GM21528 (cell line): ENCODE results near the gene FAT1.

ENCODE experiments used
- ATAC-seq: cut with Tn5 transposase; IDR thresholded peaks from one replicate; pipeline ENCODE4 v1.9.1; 2021; ENCODE audit warnings: mild to moderate bottlenecking, moderate library complexity; ENCODE audit not compliant: unreplicated experiment, low FRiP score

The FAT1 gene

DNA sequence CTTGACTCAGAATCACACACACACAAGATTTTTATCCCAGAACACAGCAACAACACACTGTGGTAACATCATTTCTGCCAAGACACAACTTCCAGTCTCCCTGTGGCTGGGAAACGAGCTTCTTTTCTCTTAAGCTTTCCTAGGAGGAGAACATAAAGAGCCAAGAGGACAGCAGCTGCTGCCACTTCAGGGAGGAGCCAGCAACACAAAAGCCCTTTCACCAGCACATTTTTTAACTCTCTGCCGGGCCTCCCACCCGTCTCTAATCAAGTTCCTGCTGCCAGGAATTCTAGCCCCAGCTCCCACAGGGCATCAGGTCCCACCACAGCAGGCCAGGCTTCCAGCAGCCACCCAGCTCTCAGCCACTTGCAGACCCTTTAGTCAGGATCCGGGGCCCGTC, 22.4 kb downstream of the FAT1 start:
- ATAC-seq = no peak

- ATAC-seq = no peak
These were observed 22.9 kb downstream of the FAT1 start for GRCh38 chr4:186700746-186701145.

DNA sequence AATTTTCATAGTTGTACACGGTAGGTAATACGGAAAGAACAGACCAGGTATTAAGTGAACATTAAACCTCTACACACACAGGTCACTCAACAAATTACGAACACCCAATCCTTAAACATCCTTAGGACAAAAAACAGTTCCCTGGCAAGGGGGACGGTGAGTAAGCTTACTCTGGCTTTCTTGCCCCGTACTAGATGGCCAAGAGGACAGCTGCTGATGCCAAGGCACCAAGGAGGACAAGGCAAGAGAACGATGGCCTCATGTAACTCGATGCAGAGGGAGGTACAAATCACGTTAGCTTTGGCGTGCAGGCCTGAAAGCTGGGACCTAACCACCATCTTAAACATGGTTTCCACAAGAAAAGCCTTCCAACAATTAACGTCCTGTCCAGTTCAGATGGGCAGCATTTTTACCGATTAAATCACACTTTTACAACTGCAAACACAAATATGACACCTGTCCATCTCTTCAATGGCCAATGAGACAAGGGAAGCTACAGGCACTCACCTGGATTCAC, 23.7 kb downstream of the FAT1 start:
- ATAC-seq = no peak

- ATAC-seq = no peak
These were observed 24.4 kb downstream of the FAT1 start for GRCh38 chr4:186699298-186699697.

DNA sequence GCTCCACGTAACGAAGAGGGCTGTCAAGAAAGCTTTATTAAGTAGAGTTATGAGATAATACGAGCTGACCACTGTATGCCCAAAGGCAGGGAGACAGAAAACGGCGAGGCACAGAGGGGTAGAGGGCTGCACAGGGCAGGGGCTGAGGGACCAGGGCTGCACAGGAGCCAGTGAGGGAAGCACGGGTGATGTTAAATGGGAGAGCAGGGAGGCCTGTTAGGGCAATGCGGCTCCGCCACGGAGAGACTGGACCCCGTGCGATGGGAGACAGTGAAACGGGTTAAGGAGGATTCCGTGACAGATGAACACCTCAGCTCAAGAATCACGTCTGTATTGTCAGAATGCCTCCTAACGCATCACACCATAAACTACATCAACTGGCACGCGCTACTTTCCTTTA, 25.1 kb downstream of the FAT1 start:
- no peak for ATAC-seq

- ATAC-seq = no peak
These were observed 25.6 kb downstream of the FAT1 start for GRCh38 chr4:186698028-186698427.

DNA sequence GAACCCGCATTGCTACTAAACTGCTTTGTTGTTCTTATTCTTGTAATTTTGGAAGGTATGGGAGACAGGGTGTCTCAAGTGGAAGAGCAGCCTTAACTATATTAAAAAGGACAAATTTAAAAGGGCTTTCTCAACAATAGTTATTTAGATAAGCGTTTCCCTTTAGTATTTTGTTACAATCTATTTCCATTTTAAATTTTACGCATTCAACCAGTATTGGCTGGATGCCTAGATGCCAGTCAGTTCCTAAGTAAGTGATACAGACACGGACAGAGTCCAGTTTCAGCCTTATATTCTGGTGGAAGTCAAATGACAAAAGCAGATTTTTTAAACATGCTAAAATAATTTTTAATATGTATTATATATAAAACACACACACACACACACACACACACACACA, 28.3 kb downstream of the FAT1 start:
- ATAC-seq = no peak

DNA sequence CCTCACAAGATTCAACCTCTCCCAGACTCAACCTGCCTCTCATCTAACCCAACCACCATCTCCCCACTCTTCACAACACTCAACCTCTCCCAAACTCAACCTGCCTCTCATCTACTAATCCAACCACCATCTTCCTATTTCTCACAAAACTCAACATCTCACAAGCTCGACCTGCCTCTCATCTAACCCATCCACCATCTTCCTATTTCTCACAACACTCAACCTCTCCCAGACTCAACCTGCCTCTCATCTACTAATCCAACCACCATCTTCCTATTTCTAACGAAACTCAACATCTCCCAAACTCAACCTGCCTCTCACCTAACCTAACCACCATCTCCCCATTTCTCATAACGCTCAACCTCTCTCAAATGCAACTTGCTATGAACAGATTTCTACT, 29.8 kb downstream of the FAT1 start:
- no peak for ATAC-seq

GRCh38 chr4:186693159-186693815, 30.4 kb downstream of the FAT1 start:
- no peak for ATAC-seq

GRCh38 chr4:186691396-186691795, 32.3 kb downstream of the FAT1 start:
- no peak for ATAC-seq

- ATAC-seq = no peak
These were observed 34.2 kb downstream of the FAT1 start for GRCh38 chr4:186689476-186689875.

DNA sequence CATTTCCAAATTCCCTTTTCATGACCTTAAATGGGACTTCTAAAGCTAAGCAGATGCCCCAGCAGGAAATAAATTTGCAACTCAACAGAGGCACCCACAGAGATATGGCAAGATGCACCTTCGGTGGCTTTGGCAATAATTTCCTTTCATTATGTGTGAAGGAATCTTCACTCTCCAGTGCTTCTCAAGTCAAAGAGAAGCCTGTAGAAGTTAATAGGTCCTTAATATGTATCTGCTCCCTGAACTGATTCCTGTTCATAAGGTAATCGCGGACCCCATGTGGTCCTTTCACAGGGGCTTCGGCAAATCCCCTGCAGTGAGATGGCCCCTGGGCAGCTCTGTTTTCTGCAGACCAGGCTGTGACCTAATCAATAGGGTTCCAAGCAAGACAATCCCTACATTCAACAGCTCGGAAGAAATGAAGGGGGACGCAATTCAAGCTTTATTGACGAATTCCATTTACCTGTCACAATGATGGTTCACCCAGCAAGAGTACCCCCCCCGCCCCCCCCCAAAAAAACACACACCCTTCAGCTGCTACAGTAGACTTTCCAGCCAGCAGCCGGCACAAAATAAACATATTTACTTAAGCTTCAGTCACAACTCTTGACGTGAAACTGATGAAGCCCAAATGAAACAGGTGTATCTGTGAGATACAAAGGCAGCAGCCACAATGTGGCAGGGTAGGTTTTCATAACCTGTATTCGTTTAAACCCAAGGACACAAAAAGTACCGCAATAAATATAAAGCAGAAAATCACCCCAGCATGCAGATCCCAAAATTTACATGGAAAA, 35.3 kb downstream of the FAT1 start:
- no peak for ATAC-seq

GRCh38 chr4:186687265-186687664, 36.4 kb downstream of the FAT1 start:
- ATAC-seq = no peak

- ATAC-seq = no peak
These were observed 37.9 kb downstream of the FAT1 start for GRCh38 chr4:186685767-186686183.

DNA sequence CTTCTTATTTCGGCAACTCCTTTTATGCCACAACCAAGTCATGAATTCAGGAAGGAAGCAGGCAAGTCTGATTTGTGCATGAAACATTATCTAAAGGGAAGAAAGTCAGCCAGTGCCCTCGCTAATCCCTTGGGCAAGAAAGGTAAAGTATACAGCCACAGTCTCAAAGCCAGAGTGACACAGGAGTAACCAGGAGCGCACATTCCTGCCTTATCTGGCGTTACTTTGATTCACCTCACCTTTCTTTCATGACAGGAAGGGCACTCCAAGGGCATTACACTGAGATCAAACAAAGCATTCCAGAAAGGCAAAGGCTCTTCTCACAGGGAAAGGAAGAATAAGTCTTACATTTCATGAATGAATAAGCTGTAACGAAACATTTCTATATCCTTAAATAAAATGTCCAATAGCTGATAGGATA, 38.8 kb downstream of the FAT1 start:
- ATAC-seq = no peak

DNA sequence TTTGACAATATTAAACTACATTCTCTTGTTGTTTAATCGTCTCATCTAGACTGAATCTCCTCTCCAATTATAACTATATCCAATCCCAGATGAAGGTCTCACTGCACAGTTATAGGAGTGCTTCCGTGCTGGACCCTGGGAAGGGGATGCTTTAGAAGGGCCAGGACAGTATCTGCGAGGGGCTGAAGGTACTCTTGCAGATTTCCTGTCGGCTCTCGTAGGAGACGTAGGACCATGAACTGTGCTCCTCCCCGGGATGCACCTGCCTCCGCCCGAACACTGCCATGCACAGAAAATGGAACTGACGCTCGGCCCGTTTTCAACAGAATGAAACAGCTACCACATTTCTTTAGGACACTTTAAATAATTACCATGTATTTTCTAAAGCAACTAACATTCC, 39.4 kb downstream of the FAT1 start:
- no peak for ATAC-seq

DNA sequence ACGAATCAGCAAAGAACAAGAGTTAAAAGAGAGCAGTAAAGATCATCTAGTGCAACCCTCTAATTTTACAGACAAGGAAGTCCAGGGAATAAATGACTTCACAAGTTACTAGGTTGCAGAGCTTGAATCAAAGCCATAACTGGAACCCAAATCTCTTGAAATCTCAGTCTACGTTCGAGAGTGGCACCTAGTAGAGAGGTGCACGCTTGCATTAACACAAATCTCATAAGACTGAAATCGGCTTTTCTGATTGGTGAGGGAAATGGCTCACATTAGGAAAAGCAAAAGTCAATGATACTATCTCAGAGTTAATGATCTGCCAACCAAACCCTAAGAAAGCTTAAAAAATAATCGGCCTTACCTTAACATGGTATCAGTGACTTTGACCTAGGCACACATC, 43.0 kb downstream of the FAT1 start:
- no peak for ATAC-seq

DNA sequence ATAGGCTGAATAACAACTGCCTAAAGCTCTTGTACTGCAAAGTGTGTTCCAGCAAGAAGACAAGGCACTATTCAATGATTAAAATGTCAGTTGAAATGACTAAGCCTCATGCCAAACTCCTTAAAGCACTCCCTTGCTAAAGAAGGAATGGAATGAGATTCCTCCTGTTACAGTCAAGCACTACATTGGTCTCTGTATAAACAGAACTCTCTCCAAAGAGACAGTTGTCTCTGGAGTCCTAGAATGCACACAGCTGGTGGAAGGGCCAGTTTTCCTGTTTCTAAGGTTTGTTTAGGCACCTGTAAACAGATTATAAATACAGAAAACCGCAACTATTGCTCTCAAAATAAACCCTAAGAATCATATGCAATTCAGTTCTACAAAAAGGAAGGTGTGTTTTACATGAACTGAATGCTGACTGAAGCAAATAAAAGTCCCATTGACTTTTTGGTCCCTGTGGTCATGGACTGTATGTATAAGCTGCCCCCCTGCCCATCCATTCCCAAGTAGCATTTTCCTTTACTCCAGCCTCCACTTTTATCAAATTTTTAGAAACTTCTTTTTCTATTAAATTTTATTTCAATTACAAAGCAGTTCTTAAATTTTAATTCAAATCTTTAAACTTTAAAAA, 47.0 kb downstream of the FAT1 start:
- no peak for ATAC-seq

DNA sequence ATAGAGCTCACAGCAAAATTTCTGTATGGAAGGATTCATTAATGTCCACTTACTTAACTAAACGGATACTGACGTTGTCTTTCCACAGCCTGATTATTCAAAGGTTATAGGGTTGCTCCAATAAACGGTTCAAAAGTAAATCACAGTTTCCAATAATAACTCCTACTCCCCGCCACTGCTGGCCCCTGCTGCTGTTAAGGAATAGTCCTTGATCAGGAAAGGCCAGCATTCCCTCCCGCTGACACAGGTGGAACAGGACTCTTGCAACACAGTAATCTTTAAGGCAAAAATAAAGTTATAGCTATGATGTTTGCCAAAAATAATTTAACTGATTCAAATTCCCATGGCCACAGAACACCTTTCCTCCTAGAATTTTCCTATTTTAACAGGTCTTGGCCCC, 53.9 kb downstream of the FAT1 start:
- no peak for ATAC-seq

DNA sequence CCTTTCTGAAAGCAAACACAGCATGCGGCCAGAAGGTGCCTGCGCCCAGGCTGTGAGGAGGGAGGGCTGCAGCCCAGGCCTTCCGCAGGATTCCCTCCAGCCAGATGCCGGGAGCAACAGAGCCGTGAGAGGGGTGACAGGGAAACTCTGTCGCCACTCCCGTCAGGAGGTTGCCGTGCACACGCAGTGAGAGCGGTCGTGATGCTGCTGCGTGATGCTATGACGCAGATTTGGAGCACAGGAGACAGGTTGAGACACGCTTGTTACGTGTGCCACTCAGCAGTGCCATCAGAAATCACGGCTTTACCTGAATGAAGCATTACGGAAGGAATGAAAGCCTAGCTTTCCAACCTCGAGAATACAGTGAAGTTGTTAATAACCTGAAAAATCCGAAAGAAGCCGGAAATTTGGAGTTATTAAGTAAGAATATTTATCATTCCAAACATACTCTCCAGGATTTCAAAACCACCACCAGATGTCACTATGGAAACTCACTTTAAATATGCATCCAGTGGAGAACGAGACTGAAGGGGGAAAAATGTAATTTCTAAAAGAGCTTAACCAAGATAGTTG, 54.4 kb downstream of the FAT1 start:
- ATAC-seq = no peak

DNA sequence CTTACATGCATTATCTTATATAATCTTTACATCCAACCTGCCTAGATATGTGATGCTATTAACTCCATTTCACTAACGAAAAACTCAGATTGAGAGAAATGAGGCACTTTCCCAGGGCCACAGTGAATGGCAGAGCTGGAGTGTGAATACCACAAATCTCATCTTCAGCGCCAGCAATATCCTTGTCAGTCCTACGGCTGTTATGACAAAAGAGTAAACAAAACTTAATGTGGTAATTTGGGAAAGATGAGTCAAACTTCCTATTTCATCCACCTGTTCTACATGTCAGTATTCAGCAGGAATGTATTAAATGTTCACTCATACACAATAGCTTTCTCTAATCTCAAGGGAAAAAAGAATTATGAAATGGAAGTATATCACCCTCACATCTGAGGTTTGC, 56.9 kb downstream of the FAT1 start:
- no peak for ATAC-seq
